Measurements from ENCODE around the gene ATP11A. TPM values are rescaled to one million over a fixed set of nuclear protein-coding genes. Genes with fewer than 3 reads are reported as not detected.

The ATP11A gene
- total RNA-seq, 4 donors from 2014 or later = 18.6 to 30.3 (median 26.8) TPM

DNA sequence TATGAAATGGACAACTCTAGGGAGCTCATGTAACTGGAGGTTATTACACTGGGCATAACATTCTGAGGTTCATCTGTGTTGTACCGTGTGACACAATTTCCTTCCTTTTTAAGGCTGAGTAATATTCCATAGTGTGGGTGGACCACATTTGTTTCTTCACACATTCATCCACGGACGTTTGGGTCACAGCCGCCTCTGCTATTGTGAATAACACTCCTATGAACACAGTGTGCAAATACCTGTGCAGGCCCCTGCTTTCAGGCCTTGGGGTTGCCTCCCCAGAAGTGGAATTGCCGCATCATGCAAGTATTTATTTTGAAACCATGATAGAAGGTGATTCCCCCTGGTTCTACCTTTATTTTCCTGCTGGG lies 215.8 kb downstream of the ATP11A start:
- TF ChIP-seq, protein P1, sequence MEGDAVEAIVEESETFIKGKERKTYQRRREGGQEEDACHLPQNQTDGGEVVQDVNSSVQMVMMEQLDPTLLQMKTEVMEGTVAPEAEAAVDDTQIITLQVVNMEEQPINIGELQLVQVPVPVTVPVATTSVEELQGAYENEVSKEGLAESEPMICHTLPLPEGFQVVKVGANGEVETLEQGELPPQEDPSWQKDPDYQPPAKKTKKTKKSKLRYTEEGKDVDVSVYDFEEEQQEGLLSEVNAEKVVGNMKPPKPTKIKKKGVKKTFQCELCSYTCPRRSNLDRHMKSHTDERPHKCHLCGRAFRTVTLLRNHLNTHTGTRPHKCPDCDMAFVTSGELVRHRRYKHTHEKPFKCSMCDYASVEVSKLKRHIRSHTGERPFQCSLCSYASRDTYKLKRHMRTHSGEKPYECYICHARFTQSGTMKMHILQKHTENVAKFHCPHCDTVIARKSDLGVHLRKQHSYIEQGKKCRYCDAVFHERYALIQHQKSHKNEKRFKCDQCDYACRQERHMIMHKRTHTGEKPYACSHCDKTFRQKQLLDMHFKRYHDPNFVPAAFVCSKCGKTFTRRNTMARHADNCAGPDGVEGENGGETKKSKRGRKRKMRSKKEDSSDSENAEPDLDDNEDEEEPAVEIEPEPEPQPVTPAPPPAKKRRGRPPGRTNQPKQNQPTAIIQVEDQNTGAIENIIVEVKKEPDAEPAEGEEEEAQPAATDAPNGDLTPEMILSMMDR (IDR thresholded peaks at IDR 0.05; ENCODE audit: low read depth) = no peak

DNA sequence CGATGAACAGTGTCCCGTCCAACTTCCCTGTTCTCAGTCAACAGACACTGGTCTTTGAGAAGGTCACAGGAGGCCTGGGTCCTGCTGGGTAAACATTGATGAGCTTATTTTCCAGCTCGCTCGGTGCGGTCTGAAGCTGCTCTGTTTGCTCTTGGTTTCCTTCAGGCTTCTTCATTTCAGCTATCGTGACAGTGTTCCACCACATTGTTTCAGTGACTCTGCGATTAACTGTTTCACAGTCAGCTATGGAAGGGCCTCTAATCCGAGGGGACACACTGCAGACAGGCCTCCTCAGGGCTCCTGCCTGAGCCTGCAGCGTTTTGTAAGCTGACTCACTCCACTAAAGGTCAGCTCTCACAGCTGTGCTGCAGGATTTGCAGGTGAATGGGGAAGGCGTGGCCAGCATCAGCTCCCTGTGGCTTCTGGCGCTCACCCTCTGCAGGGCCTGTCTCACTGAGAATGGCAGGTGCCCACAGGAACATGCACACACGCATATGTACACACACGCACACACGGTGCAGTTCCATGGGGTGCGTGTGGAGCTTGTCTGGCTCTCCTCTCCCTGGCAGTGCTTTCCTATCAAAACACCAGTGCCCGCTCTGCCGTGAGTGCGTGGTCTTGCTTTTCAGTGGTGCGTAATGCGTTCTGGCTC lies 216.3 kb downstream of the ATP11A start:
- TF ChIP-seq, protein P1 (IDR thresholded peaks at IDR 0.05; ENCODE audit: low read depth) = no peak

DNA sequence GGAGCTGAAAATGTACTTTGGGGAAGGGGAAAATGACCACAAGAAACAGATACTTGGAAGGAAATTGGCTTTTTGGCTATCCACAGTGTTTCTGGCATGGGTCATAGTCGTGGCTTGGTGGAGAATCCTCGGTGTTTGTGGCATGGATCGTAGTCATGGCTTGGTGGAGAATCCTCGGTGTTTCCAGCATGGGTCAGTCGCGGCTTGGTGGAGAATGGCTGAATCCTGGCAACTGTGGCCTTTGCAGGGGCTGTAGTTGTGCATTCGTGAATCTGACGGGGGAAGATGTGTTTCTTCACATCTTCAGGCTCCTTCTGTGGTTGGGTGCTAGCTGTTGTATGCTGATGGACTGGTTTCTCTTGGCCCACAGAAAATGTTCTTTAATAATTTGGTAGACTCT lies 217.4 kb downstream of the ATP11A start:
- TF ChIP-seq, protein P1 (IDR thresholded peaks at IDR 0.05; ENCODE audit: low read depth) = no peak

DNA sequence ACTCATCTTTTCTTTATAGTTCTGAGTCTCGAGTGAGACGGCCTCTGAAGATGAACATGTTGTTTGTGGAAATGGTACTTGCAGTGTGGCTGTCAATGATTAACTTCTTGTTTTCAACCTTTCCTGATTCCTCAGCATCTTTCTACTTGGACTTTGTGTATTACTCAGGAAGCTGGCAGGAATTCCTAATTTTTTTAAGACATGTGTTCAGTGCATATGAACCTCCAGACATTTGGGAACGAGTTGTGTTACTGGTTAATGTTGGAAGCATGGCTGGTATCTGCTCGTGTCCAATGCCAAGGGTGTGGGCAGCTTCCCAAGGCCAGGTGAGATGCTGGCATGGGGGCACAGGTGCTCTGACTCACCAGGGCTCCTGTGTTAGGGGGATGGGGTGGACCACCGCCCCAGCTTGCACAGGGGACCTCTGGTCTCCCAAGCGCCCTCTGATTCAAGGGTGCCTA lies 218.1 kb downstream of the ATP11A start:
- TF ChIP-seq, protein P1 (IDR thresholded peaks at IDR 0.05; ENCODE audit: low read depth) = no peak

DNA sequence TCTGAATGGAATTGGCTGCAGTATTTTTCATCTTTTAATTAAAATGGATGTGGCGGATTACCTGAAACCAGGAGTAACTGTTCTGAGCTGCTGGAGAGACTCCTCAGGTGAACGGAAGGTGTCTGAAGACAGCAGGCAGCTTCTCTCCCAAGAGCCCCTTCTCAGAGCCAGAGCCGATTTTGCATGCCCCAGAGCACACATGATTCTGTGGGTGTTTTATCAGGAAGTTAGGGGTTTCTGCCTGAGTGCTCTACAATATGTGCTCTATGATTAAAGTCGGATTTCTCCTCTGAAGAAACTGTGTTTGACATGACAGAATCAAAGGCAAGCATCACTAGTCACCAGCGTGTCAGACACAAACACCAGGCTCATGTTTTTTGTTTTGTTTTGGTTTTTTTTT lies 218.5 kb downstream of the ATP11A start:
- TF ChIP-seq, protein P1 (IDR thresholded peaks at IDR 0.05; ENCODE audit: low read depth) = no peak

DNA sequence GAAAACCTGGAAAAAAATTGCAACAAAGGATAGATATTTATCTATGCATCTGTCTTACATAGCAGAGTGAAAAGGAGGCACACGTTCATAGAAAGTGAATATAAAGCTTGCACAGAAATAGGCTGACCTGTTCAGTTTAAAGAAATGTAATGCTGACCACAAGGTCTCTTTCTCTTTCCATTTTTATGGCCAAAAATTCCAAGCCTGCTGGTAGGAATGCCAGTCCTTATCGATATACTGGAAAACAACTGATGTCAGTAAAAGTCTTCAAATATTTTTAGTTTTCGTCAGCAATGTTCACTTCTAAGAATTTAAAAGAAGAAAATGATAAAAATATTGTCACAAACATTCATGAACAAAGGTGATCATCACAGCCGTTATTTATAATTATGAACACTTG lies 220.2 kb downstream of the ATP11A start:
- TF ChIP-seq, protein P1 (IDR thresholded peaks at IDR 0.05; ENCODE audit: low read depth) = no peak

DNA sequence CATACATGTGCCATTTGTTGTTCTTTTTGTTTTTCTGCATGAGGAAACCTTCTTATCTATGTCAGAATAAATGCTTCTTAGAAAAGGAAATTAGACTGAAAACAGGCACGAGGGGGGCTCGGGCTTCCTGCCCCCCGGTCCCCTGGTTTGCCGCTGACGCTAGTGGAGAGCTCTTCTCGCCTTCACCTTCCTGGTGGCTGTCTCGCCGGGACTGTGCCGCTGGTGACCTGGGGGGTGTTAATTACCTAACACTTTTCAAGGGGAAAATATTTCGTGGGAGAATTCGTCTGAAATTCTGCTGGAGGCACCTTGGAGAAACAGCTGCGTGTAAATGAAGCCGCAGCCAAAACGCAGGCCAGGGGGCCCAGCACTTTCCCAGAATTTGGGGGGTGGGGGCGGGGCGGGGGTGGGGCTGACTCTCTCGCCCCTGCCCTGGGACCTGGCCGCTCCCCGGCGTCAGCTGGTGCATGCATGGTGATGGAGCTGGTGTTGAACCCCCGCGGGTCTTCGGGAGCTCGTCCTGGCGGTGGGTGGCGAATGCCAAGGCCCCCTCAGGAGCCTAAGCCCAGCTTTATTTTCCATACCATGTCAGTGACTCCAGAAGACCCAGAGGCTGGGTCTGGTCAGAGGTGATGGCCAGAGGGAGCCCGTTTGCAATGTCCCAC lies 220.9 kb downstream of the ATP11A start:
- TF ChIP-seq, protein P1 (IDR thresholded peaks at IDR 0.05; ENCODE audit: low read depth) = no peak
